Metanephros (tissue), 2 donors: Measurements from ENCODE around the gene CD68. TPM values are rescaled to one million over a fixed set of nuclear protein-coding genes. Genes with fewer than 3 reads are reported as not detected.

Experiments used
- small RNA-seq: library from RNA; depleted of rRNA; stranded (forward); fragments of <200 nt; gene quantifications from one replicate; pipeline ENCODE3, GENCODE V24; 2014; ENCODE audit warnings: low replicate concordance
- total RNA-seq: library from RNA; depleted of rRNA; stranded (reverse); fragments of >200 nt; gene quantifications from one replicate; pipeline ENCODE4 v1.2.3, GENCODE V29; 2014

CD68 gene, protein sequence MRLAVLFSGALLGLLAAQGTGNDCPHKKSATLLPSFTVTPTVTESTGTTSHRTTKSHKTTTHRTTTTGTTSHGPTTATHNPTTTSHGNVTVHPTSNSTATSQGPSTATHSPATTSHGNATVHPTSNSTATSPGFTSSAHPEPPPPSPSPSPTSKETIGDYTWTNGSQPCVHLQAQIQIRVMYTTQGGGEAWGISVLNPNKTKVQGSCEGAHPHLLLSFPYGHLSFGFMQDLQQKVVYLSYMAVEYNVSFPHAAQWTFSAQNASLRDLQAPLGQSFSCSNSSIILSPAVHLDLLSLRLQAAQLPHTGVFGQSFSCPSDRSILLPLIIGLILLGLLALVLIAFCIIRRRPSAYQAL
- total RNA-seq = 16.2 TPM

GRCh38 chr17:7579001-7579833 lies at the start of gene CD68:
Gene CD68 (plus strand): TSS chr17:7579638. CDS start chr17:7579678, 40 bp downstream.

GRCh38 chr17:7548585-7549400 lies 30.6 kb upstream of the CD68 start, which contains the start of gene TNFSF12:
Gene TNFSF12 (plus strand): TSS chr17:7549058. CDS start chr17:7549154, 96 bp downstream.

DNA sequence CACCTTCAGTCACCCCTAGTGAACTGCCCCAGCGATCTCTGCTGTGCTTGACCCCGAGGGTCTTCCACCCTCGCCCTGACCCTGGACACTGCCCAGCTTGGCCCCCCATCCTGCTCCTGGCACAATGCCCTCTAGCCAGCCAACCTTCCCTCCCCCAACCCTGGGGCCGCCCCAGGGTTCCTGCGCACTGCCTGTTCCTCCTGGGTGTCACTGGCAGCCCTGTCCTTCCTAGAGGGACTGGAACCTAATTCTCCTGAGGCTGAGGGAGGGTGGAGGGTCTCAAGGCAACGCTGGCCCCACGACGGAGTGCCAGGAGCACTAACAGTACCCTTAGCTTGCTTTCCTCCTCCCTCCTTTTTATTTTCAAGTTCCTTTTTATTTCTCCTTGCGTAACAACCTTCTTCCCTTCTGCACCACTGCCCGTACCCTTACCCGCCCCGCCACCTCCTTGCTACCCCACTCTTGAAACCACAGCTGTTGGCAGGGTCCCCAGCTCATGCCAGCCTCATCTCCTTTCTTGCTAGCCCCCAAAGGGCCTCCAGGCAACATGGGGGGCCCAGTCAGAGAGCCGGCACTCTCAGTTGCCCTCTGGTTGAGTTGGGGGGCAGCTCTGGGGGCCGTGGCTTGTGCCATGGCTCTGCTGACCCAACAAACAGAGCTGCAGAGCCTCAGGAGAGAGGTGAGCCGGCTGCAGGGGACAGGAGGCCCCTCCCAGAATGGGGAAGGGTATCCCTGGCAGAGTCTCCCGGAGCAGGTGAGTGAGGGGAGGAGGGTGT lies 20.7 kb upstream of the CD68 start, which contains the start of gene TNFSF13:
TNFSF13 (plus strand) TSS at position 207 of the 776 bp plus-strand sequence; CDS start at position 497, 290 bp downstream.

GRCh38 chr17:7561589-7562207 lies 17.7 kb upstream of the CD68 start, which contains the start of gene SENP3:
Gene SENP3 (plus strand): TSS chr17:7561919. CDS start chr17:7563077, 1,158 bp downstream.

DNA sequence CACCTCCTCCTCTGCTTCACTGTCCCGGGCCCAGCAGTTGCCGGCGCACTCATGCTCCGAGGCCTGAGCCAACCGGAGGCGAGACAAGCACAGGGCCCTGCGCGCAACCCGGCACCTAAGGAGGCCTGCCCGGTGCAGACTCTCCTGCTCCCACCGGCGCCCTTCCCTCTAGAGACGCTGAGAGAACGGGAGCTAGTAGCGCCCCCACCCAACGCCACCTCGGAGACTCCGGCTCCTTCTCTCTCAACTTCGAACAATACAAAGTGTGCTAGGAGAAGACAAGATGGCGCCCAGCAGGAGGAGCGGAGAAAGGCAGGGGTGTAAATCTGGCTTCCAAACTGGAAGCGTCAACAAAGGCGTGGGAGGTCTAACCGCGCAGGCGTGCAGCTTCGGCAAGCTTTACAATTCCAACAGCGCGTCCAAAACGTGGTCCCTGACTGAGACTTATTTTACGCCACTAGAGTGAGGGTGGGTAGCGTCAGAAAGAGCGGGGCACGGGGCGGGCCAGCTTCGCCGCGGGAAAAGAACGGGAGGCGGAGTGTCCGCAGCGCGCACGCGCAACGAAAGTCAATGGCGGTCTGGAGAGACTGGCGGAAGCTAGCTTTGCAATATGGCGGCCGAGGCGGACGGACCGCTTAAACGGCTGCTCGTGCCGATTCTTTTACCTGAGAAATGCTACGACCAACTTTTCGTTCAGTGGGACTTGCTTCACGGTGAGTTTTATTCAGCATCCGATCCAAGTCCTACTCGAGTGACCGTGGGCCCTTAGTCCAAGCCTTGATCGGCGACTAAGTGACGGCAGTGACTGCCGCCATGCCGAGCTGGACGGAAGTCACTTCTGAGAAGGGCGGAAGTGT lies 4.0 kb downstream of the CD68 start, which contains the start of gene MPDU1:
MPDU1 (plus strand) TSS at position 600 of the 857 bp plus-strand sequence; CDS start at position 611, 11 bp downstream.

GRCh38 chr17:7589891-7590691 lies 10.7 kb downstream of the CD68 start, which contains the start of gene SOX15:
Gene SOX15 (minus strand): TSS chr17:7590094. CDS start chr17:7589676, 418 bp downstream.

DNA sequence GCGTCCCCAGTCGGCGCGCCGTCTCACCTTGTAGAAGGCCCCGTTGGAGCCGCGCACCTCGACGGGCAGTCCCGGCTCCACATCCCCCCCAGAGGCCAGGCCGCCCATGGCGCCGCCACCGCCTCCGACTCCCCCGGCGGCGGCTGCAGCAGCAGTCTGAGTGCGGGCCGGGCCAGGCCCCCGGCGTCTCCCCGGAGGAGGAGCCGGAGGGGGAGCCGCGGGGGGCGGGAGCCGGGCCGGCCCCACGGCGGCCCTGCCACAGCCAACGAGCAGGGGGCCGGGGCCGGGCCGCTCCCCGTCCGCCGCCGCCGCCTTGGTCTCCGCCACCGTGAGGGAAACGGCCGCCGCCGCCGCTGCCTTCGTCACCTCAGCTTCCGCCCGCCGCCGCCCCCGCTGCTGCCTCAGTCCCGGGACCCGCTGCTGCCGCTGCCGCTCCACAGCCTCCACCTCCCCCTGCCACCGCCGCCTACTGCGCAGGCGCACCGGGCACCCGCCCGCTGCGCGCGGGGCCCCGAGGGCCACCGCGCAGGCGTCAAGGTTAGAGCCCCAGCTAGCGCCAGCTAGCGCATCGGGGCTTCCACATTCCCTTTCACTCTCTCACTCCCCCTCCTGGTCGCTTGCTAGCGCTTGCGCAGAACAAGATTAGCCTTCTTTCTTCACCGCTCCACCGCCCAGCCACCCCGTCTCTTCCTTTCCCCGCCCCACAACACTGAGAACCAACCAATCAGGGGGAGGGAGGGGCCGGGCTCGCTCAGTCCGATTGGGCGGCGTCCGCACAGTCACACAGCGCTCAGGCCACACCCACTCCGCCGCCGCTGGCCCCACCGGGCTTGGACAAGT lies 35.2 kb downstream of the CD68 start, which contains the start of gene FXR2:
FXR2 (minus strand) TSS at position 473 of the 840 bp plus-strand sequence; CDS start at position 108, 365 bp downstream.

DNA sequence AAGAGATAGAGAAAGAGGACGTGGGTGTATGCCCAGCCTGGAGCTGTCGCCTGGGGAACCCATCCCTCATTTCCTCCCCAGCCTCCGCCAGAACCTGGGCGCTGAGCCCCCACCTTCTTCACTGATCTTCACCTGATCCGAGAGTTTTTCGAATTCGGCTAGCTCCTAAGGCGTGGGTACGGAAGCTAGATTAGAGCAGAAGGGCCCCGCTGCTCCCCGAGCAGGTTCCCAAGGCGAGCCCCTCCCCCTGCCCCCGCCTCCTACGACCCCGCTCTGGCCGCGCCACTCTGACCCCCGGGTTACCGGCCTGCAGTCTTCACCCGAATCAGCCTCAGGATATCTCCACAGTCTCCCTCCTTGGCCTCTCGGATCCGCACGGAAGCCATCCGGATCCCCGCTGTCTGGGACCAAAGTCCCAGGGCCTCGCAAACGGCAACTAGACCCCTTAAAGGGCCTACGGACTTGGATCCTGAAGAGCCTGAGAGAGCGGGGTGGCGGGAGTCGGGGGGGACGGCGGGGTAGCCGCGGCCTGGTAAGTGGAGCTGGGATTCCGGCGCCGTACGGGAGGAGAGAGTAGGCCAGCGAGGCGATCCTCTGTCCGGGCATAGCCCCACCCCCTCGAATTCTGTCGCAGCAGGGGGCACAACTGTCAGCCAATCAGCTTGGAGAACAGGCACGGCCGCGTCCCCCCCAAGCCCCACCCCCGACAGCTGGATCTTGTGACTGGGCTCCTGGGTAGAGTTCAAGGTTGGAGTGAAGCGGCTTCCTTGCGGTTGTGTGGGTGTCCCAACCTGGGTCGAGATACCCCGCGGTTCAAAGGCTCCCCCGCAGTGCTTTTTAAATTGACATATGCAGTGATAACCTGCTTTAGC lies 48.0 kb downstream of the CD68 start, which contains the start of gene SAT2:
SAT2 (minus strand) TSS at position 572 of the 872 bp plus-strand sequence; CDS start at position 386, 186 bp downstream.

GRCh38 chr17:7629939-7630571 lies 50.6 kb downstream of the CD68 start, which contains the start of gene SHBG:
Gene SHBG (plus strand): TSS chr17:7630135. CDS start chr17:7630173, 38 bp downstream.

Small RNA genes within 50 kb of the gene (small RNA-seq; reads per million reads assigned to genes)
- gene CD68 (not detected), gene RF00019 (not detected), gene SNORA48 (not detected), gene SNORD10 (not detected)

Other genes starting within 250 kb of the CD68 start
- gene ACAP1, start 243.1 kb upstream of the CD68 start, total RNA-seq = 4.8 TPM
- gene KCTD11, start 227.5 kb upstream of the CD68 start, total RNA-seq = 7.0 TPM
- not detected for gene TMEM95, start 224.5 kb upstream of the CD68 start, total RNA-seq
- gene TNK1, start 198.5 kb upstream of the CD68 start, total RNA-seq = 5.5 TPM
- gene PLSCR3, start 185.1 kb upstream of the CD68 start, total RNA-seq = 23.1 TPM
- gene TMEM256, start 175.5 kb upstream of the CD68 start, total RNA-seq = 109 TPM
- 21.3 TPM for gene NLGN2, start 171.8 kb upstream of the CD68 start, total RNA-seq
- not detected for gene SPEM1, start 159.3 kb upstream of the CD68 start, total RNA-seq
- not detected for gene SPEM2, start 154.0 kb upstream of the CD68 start, total RNA-seq
- not detected for gene SPEM3, start 150.8 kb upstream of the CD68 start, total RNA-seq
- 5.0 TPM for gene TMEM102, start 144.2 kb upstream of the CD68 start, total RNA-seq
- gene FGF11, start 140.1 kb upstream of the CD68 start, total RNA-seq = 4.8 TPM
- 21.4 TPM for gene CHRNB1, start 134.6 kb upstream of the CD68 start, total RNA-seq
- gene ZBTB4, start 100.0 kb upstream of the CD68 start, total RNA-seq = 31.0 TPM
- not detected for gene SLC35G6, start 98.2 kb upstream of the CD68 start, total RNA-seq
- gene POLR2A, start 95.3 kb upstream of the CD68 start, total RNA-seq = 118 TPM
- gene TNFSF12, start 30.6 kb upstream of the CD68 start, total RNA-seq = 11.6 TPM
- gene TNFSF13, start 20.9 kb upstream of the CD68 start, total RNA-seq = 10.2 TPM
- 58.0 TPM for gene SENP3, start 17.7 kb upstream of the CD68 start, total RNA-seq
- gene MPDU1, start 4.2 kb downstream of the CD68 start, total RNA-seq = 49.6 TPM
- 1.5 TPM for gene SOX15, start 10.5 kb downstream of the CD68 start, total RNA-seq
- 30.3 TPM for gene FXR2, start 35.3 kb downstream of the CD68 start, total RNA-seq
- gene SAT2, start 48.2 kb downstream of the CD68 start, total RNA-seq = 56.3 TPM
- 2.6 TPM for gene SHBG, start 50.5 kb downstream of the CD68 start, total RNA-seq
- 13.1 TPM for gene ATP1B2, start 71.3 kb downstream of the CD68 start, total RNA-seq
- gene TP53, start 107.9 kb downstream of the CD68 start, total RNA-seq = 47.4 TPM
- gene WRAP53, start 108.8 kb downstream of the CD68 start, total RNA-seq = 8.2 TPM
- 8.7 TPM for gene EFNB3, start 125.6 kb downstream of the CD68 start, total RNA-seq
- 0.47 TPM for gene DNAH2, start 138.1 kb downstream of the CD68 start, total RNA-seq